Measurements from ENCODE around the gene GARNL3.

GARNL3 gene

GRCh38 chr9:127264462-127265219, at the start of gene GARNL3:
TSS of gene GARNL3 (plus strand) at chr9:127264774. CDS start at chr9:127264878, 104 bp downstream.
- no peak for DNase-seq (ENCODE audit: low spot score)

GRCh38 chr9:127215268-127216209, 49.0 kb upstream of the GARNL3 start:
- DNase-seq (ENCODE audit: low spot score), result no peak

GRCh38 chr9:127216210-127216887, 48.2 kb upstream of the GARNL3 start:
- DNase-seq (ENCODE audit: low spot score), result no peak

GRCh38 chr9:127216888-127217217, 47.7 kb upstream of the GARNL3 start:
- no peak for DNase-seq (ENCODE audit: low spot score)

GRCh38 chr9:127218818-127219217, 45.8 kb upstream of the GARNL3 start:
- DNase-seq (ENCODE audit: low spot score), result no peak

GRCh38 chr9:127219520-127219919, 45.1 kb upstream of the GARNL3 start:
- no peak for DNase-seq (ENCODE audit: low spot score)

- DNase-seq (ENCODE audit: low spot score), result no peak
Measured at GRCh38 chr9:127221695-127222094, 42.9 kb upstream of the GARNL3 start.

GRCh38 chr9:127222388-127223095, 42.0 kb upstream of the GARNL3 start:
- DNase-seq (ENCODE audit: low spot score), result no peak

GRCh38 chr9:127223266-127223665, 41.3 kb upstream of the GARNL3 start:
- no peak for DNase-seq (ENCODE audit: low spot score)

GRCh38 chr9:127223810-127224177, 40.8 kb upstream of the GARNL3 start:
- DNase-seq (ENCODE audit: low spot score), result no peak

GRCh38 chr9:127224178-127224882, 40.2 kb upstream of the GARNL3 start:
- peak; percentile 95 for DNase-seq (ENCODE audit: low spot score)

GRCh38 chr9:127224883-127225739, 39.5 kb upstream of the GARNL3 start:
- DNase-seq (ENCODE audit: low spot score), result peak; percentile 100

- DNase-seq (ENCODE audit: low spot score), result no peak
Measured at GRCh38 chr9:127225801-127226625, 38.6 kb upstream of the GARNL3 start.

GRCh38 chr9:127229691-127230417, 34.7 kb upstream of the GARNL3 start:
- DNase-seq (ENCODE audit: low spot score), result no peak

- no peak for DNase-seq (ENCODE audit: low spot score)
Measured at GRCh38 chr9:127231666-127232065, 32.9 kb upstream of the GARNL3 start.

- no peak for DNase-seq (ENCODE audit: low spot score)
Measured at GRCh38 chr9:127232833-127233549, 31.6 kb upstream of the GARNL3 start.

- DNase-seq (ENCODE audit: low spot score), result no peak
Measured at GRCh38 chr9:127233550-127233949, 31.0 kb upstream of the GARNL3 start.

GRCh38 chr9:127233989-127234388, 30.6 kb upstream of the GARNL3 start:
- no peak for DNase-seq (ENCODE audit: low spot score)

Measured in D341Med (cell line).